Measurements from ENCODE around the gene N4BP2L2. TPM values are rescaled to one million over a fixed set of nuclear protein-coding genes. Genes with fewer than 3 reads are reported as not detected.
A peak's percentile ranks its signal among the peaks of the same experiment; 100 is the strongest.

N4BP2L2 gene
- total RNA-seq, 4 donors from 2014 or later = 78.7 to 287 (median 127) TPM

- Histone ChIP-seq H3K9me3 (no peaks in the 10 kb centered on the region), H3K4me1 (peaks cover 0 to 9% (median 0%) of the 10 kb centered on the region in 3 donors), H3K27me3 (no peaks in the 10 kb centered on the region), H3K36me3 (peaks cover 0 to 2% of the 10 kb centered on the region in 2 donors), H3K27ac (no peak overlapping the region), H3K4me3 (no peak overlapping the region)
- no peak for TF ChIP-seq POLR2A (IDR thresholded peaks at IDR 0.05)
- TF ChIP-seq, protein P1, sequence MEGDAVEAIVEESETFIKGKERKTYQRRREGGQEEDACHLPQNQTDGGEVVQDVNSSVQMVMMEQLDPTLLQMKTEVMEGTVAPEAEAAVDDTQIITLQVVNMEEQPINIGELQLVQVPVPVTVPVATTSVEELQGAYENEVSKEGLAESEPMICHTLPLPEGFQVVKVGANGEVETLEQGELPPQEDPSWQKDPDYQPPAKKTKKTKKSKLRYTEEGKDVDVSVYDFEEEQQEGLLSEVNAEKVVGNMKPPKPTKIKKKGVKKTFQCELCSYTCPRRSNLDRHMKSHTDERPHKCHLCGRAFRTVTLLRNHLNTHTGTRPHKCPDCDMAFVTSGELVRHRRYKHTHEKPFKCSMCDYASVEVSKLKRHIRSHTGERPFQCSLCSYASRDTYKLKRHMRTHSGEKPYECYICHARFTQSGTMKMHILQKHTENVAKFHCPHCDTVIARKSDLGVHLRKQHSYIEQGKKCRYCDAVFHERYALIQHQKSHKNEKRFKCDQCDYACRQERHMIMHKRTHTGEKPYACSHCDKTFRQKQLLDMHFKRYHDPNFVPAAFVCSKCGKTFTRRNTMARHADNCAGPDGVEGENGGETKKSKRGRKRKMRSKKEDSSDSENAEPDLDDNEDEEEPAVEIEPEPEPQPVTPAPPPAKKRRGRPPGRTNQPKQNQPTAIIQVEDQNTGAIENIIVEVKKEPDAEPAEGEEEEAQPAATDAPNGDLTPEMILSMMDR (IDR thresholded peaks at IDR 0.05) = no peak
- TF ChIP-seq EP300 (IDR thresholded peaks at IDR 0.05) = no peak
- no peak for TF ChIP-seq POLR2AphosphoS5 (IDR thresholded peaks at IDR 0.05)
- no peak for ATAC-seq
- WGBS, 2 donors (ENCODE audit: low coverage in 1 of 2) = 66 to 89% methylated on average over 2 of the region's 2 CpGs
These were observed 124.0 kb downstream of the N4BP2L2 start for GRCh38 chr13:32414580-32414979.

DNA sequence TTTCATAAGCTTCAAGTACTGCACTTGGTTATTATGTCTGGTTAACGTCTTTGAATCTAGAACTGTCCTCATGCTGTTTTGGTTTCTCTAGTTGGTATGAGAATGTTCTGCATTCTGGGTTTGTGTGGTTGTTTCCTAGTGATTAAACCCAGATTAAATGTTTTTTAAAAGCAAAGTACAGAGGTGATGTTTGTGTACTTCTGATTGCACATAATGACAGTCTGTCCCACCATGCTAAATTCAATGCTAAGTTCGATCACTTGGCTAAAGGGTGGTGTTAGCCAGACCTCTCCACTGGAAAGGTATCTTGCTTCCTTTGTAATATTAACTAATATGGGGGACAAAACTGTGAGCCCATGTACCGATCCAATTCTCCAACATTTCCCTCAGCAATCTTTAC, 125.3 kb downstream of the N4BP2L2 start:
- ATAC-seq = no peak
- no peak for TF ChIP-seq POLR2AphosphoS5 (IDR thresholded peaks at IDR 0.05)
- TF ChIP-seq, protein P1 (IDR thresholded peaks at IDR 0.05) = no peak
- no peak for TF ChIP-seq EP300 (IDR thresholded peaks at IDR 0.05)
- no peak for TF ChIP-seq POLR2A (IDR thresholded peaks at IDR 0.05)
- peaks cover 0 to 18% (median 0%) of the 10 kb centered on the region in 3 donors for H3K4me1 ChIP-seq
- H3K9me3 ChIP-seq = no peaks in the 10 kb centered on the region
- no peaks in the 10 kb centered on the region for H3K27me3 ChIP-seq
- no peak overlapping the region for H3K4me3 ChIP-seq
- 94 to 100% methylated on average over 3 of the region's 3 CpGs for WGBS, 2 donors (ENCODE audit: low coverage in 1 of 2)
- no peaks in the 10 kb centered on the region for H3K36me3 ChIP-seq
- H3K27ac ChIP-seq = no peak overlapping the region

DNA sequence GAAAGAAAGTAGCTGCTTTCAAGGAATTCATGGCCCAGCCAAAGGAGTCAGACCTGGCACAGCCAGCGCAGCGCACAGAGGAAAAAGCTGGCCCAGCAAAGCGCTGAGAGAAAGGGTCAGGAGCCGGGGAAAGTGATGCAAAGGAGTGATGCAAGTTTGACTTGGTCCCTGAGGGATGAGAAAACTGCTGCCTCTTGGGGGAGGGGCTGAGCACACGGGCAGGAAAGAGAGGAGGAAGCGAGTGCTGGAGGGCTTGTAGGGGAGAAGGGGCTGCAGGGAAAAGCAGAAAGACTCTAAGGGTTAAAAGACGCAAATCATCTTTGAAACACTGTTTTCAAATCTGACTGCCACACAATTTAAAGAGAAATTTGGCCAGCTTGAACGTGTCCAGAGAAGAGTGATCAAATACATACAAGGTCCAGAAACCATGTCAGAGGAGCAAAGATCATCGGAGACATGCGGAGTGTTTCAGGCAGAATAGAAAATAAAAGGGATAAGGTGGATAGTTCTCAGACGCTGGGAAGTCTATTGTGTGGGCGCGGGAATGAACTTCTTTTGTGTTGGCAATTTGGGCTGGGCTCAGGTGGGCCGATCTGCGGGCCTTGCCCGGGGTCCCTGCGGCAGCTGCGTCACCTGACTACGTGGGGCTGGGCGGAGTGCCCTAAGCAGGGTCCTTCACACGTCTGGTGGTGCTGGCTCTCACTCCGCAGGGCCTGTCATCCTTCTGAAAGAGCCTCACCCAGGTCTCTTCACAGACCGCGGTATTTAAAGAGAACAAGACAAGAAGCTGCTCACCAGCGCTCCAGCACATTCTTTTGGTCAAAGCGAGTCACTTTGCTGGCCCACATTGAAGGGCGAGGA, 128.8 kb downstream of the N4BP2L2 start:
- no peak for TF ChIP-seq POLR2A (IDR thresholded peaks at IDR 0.05)
- no peak for TF ChIP-seq EP300 (IDR thresholded peaks at IDR 0.05)
- TF ChIP-seq, protein P1 (IDR thresholded peaks at IDR 0.05) = no peak
- no peak for TF ChIP-seq POLR2AphosphoS5 (IDR thresholded peaks at IDR 0.05)

DNA sequence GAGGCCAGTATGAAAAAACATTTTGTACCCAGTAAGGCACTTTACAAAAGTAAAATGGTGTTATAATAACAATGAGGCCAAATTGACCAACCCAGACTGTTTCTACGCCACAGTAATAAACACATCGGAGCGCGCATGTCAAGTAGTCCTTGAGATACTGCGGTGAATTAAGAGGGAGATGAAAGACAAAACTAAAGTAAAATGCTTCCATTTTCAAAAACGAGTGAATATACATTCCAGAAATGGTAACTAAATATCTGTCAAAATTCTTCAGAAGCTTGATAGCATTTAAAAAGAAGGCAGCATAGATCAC, 129.6 kb downstream of the N4BP2L2 start:
- H3K9me3 ChIP-seq = no peaks in the 10 kb centered on the region
- no peak for TF ChIP-seq POLR2AphosphoS5 (IDR thresholded peaks at IDR 0.05)
- TF ChIP-seq, protein P1 (IDR thresholded peaks at IDR 0.05) = no peak
- TF ChIP-seq EP300 (IDR thresholded peaks at IDR 0.05) = no peak
- TF ChIP-seq POLR2A (IDR thresholded peaks at IDR 0.05) = no peak
- 80 to 82% methylated on average over 4 to 6 of the region's 6 CpGs for WGBS, 2 donors (ENCODE audit: low coverage in 1 of 2)
- H3K36me3 ChIP-seq = peaks cover 0 to 39% of the 10 kb centered on the region in 2 donors
- H3K4me3 ChIP-seq = no peak overlapping the region
- peaks cover 0 to 18% (median 0%) of the 10 kb centered on the region in 3 donors for H3K4me1 ChIP-seq
- H3K27ac ChIP-seq = no peak overlapping the region
- no peak for ATAC-seq
- H3K27me3 ChIP-seq = no peaks in the 10 kb centered on the region

More for the DNA sequence above, 128.8 kb downstream of the N4BP2L2 start:
- Histone ChIP-seq H3K4me3 (peak overlapping the region in 1 of 2 donors; percentile 30), H3K4me1 (peaks cover 0 to 18% (median 0%) of the 10 kb centered on the region in 3 donors), H3K36me3 (peaks cover 0 to 31% of the 10 kb centered on the region in 2 donors), H3K9me3 (no peaks in the 10 kb centered on the region), H3K27me3 (no peaks in the 10 kb centered on the region), H3K27ac (peak overlapping the region in 3 of 4 donors; percentile 55 to 72 (median 66))
- 27 to 50% methylated on average over 9 to 19 of the region's 27 CpGs for WGBS, 2 donors (ENCODE audit: low coverage in 1 of 2)
- peak; percentile 89 for ATAC-seq

All from gastroesophageal sphincter (tissue), 4 donors.